ENCODE measurements around the gene ZNF697. TPM values are rescaled to one million over a fixed set of nuclear protein-coding genes. Genes with fewer than 3 reads are reported as not detected.
"Not testable (repeated sequence)": the region's sequence is repeated elsewhere in the genome, so short reads cannot be mapped to it uniquely, and the experiment has no call there.

Gene ZNF697
- total and polyA plus RNA-seq, 2 of the 4 experiments (the other 2 are of a cell fraction): 6.2 to 10.2 TPM

- H3K23ac ChIP-seq (ENCODE audit: low read depth, low read length); H3K36me3 ChIP-seq (ENCODE audit: control insufficient read depth, insufficient read depth, low read length); H2BK120ac ChIP-seq (ENCODE audit: low read depth, low read length); H4K8ac ChIP-seq (ENCODE audit: low read depth in 2 of 2, low read length in 2 of 2); H2AK5ac ChIP-seq (ENCODE audit: low read depth, low read length); H4K20me1 ChIP-seq (ENCODE audit: insufficient read depth, low read length); ATAC-seq (ENCODE audit: low read depth); H3K18ac ChIP-seq (ENCODE audit: low read depth, low read length); H2AFZ ChIP-seq (replicated peaks; ENCODE audit: low read length, poor library complexity); H3K27me3 ChIP-seq (ENCODE audit: control insufficient read depth, insufficient read depth, low read length); H2AK9ac ChIP-seq (replicated peaks; ENCODE audit: low read depth, low read length, poor library complexity); H3K27ac ChIP-seq (ENCODE audit: insufficient read depth, low read length); POLR2A ChIA-PET (ENCODE audit: unreplicated experiment); H4K91ac ChIP-seq (ENCODE audit: insufficient read depth, low read depth, low read length); BruUV-seq (replicated peaks); H3K79me1 ChIP-seq (ENCODE audit: low read depth in 1 of 2, low read length in 2 of 2); H2BK15ac ChIP-seq (ENCODE audit: low read depth, low read length); H3K14ac ChIP-seq (replicated peaks; ENCODE audit: low read depth, low read length); DNase-seq; intact Hi-C loops (cut with micrococcal nuclease); H2BK5ac ChIP-seq (ENCODE audit: low read depth, low read length, poor library complexity, severe bottlenecking); H3K4me1 ChIP-seq (ENCODE audit: control insufficient read depth, insufficient read depth, low read length); H3K56ac ChIP-seq (ENCODE audit: extremely low read depth, insufficient read depth, low read length); H3K4me3 ChIP-seq (ENCODE audit: insufficient read depth, low read depth, low read length); H3K9ac ChIP-seq (ENCODE audit: low read depth, low read length); H3K4ac ChIP-seq (ENCODE audit: low read depth, low read length); H3K9me1 ChIP-seq (ENCODE audit: insufficient read depth, low read length); H4K5ac ChIP-seq (ENCODE audit: low read depth, low read length); H3K9me3 ChIP-seq (ENCODE audit: control insufficient read depth, insufficient read depth, low read length); dilution Hi-C loops (cut with HindIII; ENCODE audit: low sequenced_read_pairs, unreplicated experiment); in situ Hi-C loops (cut with MboI; ENCODE audit: low sequenced_read_pairs); H3K4me2 ChIP-seq (ENCODE audit: low read depth, low read length); H2BK20ac ChIP-seq (ENCODE audit: low read depth, low read length): not testable (repeated sequence)
- CTCF ChIA-PET: interaction anchor here (0.6 to 0.9 kb wide), 2 partner anchors 24 to 67 kb away, joined by 3 read pairs; no protein-coding TSS in a partner anchor
- WGBS, 2 experiments (ENCODE audit: extremely low coverage in 2 of 2, insufficient read length in 1 of 2): 100% methylated on average over 2 of the region's 6 CpGs; no CpG with 5 or more reads in 1 of the 2 experiments
Observed at GRCh38 chr1:119608816-119609215, 39.2 kb downstream of the ZNF697 start.

- H3K56ac ChIP-seq (ENCODE audit: extremely low read depth, insufficient read depth, low read length); H3K23ac ChIP-seq (ENCODE audit: low read depth, low read length); BruUV-seq (replicated peaks); H3K4me2 ChIP-seq (ENCODE audit: low read depth, low read length); H2BK15ac ChIP-seq (ENCODE audit: low read depth, low read length); H2BK120ac ChIP-seq (ENCODE audit: low read depth, low read length); H3K9me1 ChIP-seq (ENCODE audit: insufficient read depth, low read length); H4K91ac ChIP-seq (ENCODE audit: insufficient read depth, low read depth, low read length); H3K79me1 ChIP-seq (ENCODE audit: low read depth in 1 of 2, low read length in 2 of 2); H2AK9ac ChIP-seq (replicated peaks; ENCODE audit: low read depth, low read length, poor library complexity); DNase-seq; H4K20me1 ChIP-seq (ENCODE audit: insufficient read depth, low read length); H3K9ac ChIP-seq (ENCODE audit: low read depth, low read length); H3K36me3 ChIP-seq (ENCODE audit: control insufficient read depth, insufficient read depth, low read length); ATAC-seq (ENCODE audit: low read depth); H4K5ac ChIP-seq (ENCODE audit: low read depth, low read length); CTCF ChIA-PET; H3K4me3 ChIP-seq (ENCODE audit: insufficient read depth, low read depth, low read length); H2BK20ac ChIP-seq (ENCODE audit: low read depth, low read length); H3K9me3 ChIP-seq (ENCODE audit: control insufficient read depth, insufficient read depth, low read length); H3K27me3 ChIP-seq (ENCODE audit: control insufficient read depth, insufficient read depth, low read length); H3K14ac ChIP-seq (replicated peaks; ENCODE audit: low read depth, low read length); intact Hi-C loops (cut with micrococcal nuclease); POLR2A ChIA-PET (ENCODE audit: unreplicated experiment); H2AFZ ChIP-seq (replicated peaks; ENCODE audit: low read length, poor library complexity); H3K4ac ChIP-seq (ENCODE audit: low read depth, low read length); in situ Hi-C loops (cut with MboI; ENCODE audit: low sequenced_read_pairs); H3K4me1 ChIP-seq (ENCODE audit: control insufficient read depth, insufficient read depth, low read length); H3K27ac ChIP-seq (ENCODE audit: insufficient read depth, low read length); H2BK5ac ChIP-seq (ENCODE audit: low read depth, low read length, poor library complexity, severe bottlenecking); H3K18ac ChIP-seq (ENCODE audit: low read depth, low read length); H4K8ac ChIP-seq (ENCODE audit: low read depth in 2 of 2, low read length in 2 of 2); dilution Hi-C loops (cut with HindIII; ENCODE audit: low sequenced_read_pairs, unreplicated experiment); H2AK5ac ChIP-seq (ENCODE audit: low read depth, low read length): not testable (repeated sequence)
- WGBS, 2 experiments (ENCODE audit: extremely low coverage in 2 of 2, insufficient read length in 1 of 2): no CpG with 5 or more reads among the region's 6 CpGs
Observed at GRCh38 chr1:119607087-119607807, 40.8 kb downstream of the ZNF697 start.

All from IMR-90 (cell line).